ENCODE results near the gene PA2G4.

The PA2G4 gene

GRCh38 chr12:56082967-56083366, 21.4 kb upstream of the PA2G4 start:
- no peak overlapping the region for H3K4me3 Mint-ChIP-seq
- no peak for DNase-seq (ENCODE audit: low spot score)
- H3K27me3 Mint-ChIP-seq (ENCODE audit: low read depth) = peaks cover 43% of the 10 kb centered on the region
- no peaks in the 10 kb centered on the region for H3K36me3 Mint-ChIP-seq (ENCODE audit: low read depth)
- peaks cover 10% of the 10 kb centered on the region for H3K4me1 Mint-ChIP-seq (ENCODE audit: low read depth)
- no peak overlapping the region for H3K27ac Mint-ChIP-seq
- no peaks in the 10 kb centered on the region for H3K9me3 Mint-ChIP-seq

- Mint-ChIP-seq H3K27me3 (ENCODE audit: low read depth) (peaks cover 35% of the 10 kb centered on the region), H3K4me3 (no peak overlapping the region), H3K9me3 (no peaks in the 10 kb centered on the region), H3K4me1 (ENCODE audit: low read depth) (peaks cover 8% of the 10 kb centered on the region), H3K27ac (no peak overlapping the region), H3K36me3 (ENCODE audit: low read depth) (no peaks in the 10 kb centered on the region)
- DNase-seq (ENCODE audit: low spot score) = peak; percentile 22
Observed at GRCh38 chr12:56084958-56085543, 19.3 kb upstream of the PA2G4 start.

- H3K36me3 Mint-ChIP-seq (ENCODE audit: low read depth) = no peaks in the 10 kb centered on the region
- H3K4me1 Mint-ChIP-seq (ENCODE audit: low read depth) = peaks cover 5% of the 10 kb centered on the region
- no peaks in the 10 kb centered on the region for H3K9me3 Mint-ChIP-seq
- peaks cover 31% of the 10 kb centered on the region for H3K27me3 Mint-ChIP-seq (ENCODE audit: low read depth)
- no peak overlapping the region for H3K4me3 Mint-ChIP-seq
- DNase-seq (ENCODE audit: low spot score) = no peak
- no peak overlapping the region for H3K27ac Mint-ChIP-seq
Observed at GRCh38 chr12:56086096-56086495, 18.3 kb upstream of the PA2G4 start.

- Mint-ChIP-seq H3K27me3 (ENCODE audit: low read depth) (peaks cover 26% of the 10 kb centered on the region), H3K36me3 (ENCODE audit: low read depth) (no peaks in the 10 kb centered on the region), H3K27ac (no peak overlapping the region), H3K9me3 (no peaks in the 10 kb centered on the region), H3K4me1 (ENCODE audit: low read depth) (peaks cover 5% of the 10 kb centered on the region), H3K4me3 (no peak overlapping the region)
- no peak for DNase-seq (ENCODE audit: low spot score)
Observed at GRCh38 chr12:56086608-56087007, 17.8 kb upstream of the PA2G4 start.

GRCh38 chr12:56087220-56087619, 17.1 kb upstream of the PA2G4 start:
- peaks cover 20% of the 10 kb centered on the region for H3K27me3 Mint-ChIP-seq (ENCODE audit: low read depth)
- H3K27ac Mint-ChIP-seq = no peak overlapping the region
- no peaks in the 10 kb centered on the region for H3K9me3 Mint-ChIP-seq
- no peaks in the 10 kb centered on the region for H3K36me3 Mint-ChIP-seq (ENCODE audit: low read depth)
- peaks cover 5% of the 10 kb centered on the region for H3K4me1 Mint-ChIP-seq (ENCODE audit: low read depth)
- no peak for DNase-seq (ENCODE audit: low spot score)
- H3K4me3 Mint-ChIP-seq = no peak overlapping the region

- no peak for DNase-seq (ENCODE audit: low spot score)
- Mint-ChIP-seq H3K27ac (no peak overlapping the region), H3K9me3 (no peaks in the 10 kb centered on the region), H3K36me3 (ENCODE audit: low read depth) (no peaks in the 10 kb centered on the region), H3K4me3 (no peak overlapping the region), H3K4me1 (ENCODE audit: low read depth) (peaks cover 13% of the 10 kb centered on the region), H3K27me3 (ENCODE audit: low read depth) (peaks cover 26% of the 10 kb centered on the region)
Observed at GRCh38 chr12:56097738-56098137, 6.6 kb upstream of the PA2G4 start.

- Mint-ChIP-seq H3K9me3 (no peaks in the 10 kb centered on the region), H3K4me1 (ENCODE audit: low read depth) (peaks cover 22% of the 10 kb centered on the region), H3K36me3 (ENCODE audit: low read depth) (no peaks in the 10 kb centered on the region), H3K27ac (no peak overlapping the region), H3K27me3 (ENCODE audit: low read depth) (peaks cover 21% of the 10 kb centered on the region), H3K4me3 (no peak overlapping the region)
- no peak for DNase-seq (ENCODE audit: low spot score)
Observed at GRCh38 chr12:56098592-56098991, 5.8 kb upstream of the PA2G4 start.

GRCh38 chr12:56099787-56100186, 4.6 kb upstream of the PA2G4 start:
- Mint-ChIP-seq H3K36me3 (ENCODE audit: low read depth) (peaks cover 4% of the 10 kb centered on the region), H3K27me3 (ENCODE audit: low read depth) (peaks cover 21% of the 10 kb centered on the region), H3K27ac (no peak overlapping the region), H3K4me3 (no peak overlapping the region), H3K4me1 (ENCODE audit: low read depth) (peaks cover 26% of the 10 kb centered on the region), H3K9me3 (no peaks in the 10 kb centered on the region)
- DNase-seq (ENCODE audit: low spot score) = no peak

- Mint-ChIP-seq H3K36me3 (ENCODE audit: low read depth) (peaks cover 12% of the 10 kb centered on the region), H3K4me3 (no peak overlapping the region)
Observed at GRCh38 chr12:56101045-56101444, 3.3 kb upstream of the PA2G4 start.

GRCh38 chr12:56102683-56103065, 1.7 kb upstream of the PA2G4 start:
- Mint-ChIP-seq H3K27ac (peak overlapping the region; percentile 93), H3K27me3 (ENCODE audit: low read depth) (peaks cover 2% of the 10 kb centered on the region), H3K9me3 (no peaks in the 10 kb centered on the region), H3K4me3 (peak overlapping the region; percentile 99), H3K36me3 (ENCODE audit: low read depth) (peaks cover 26% of the 10 kb centered on the region), H3K4me1 (ENCODE audit: low read depth) (peaks cover 45% of the 10 kb centered on the region)
- no peak for DNase-seq (ENCODE audit: low spot score)

More at GRCh38 chr12:56101045-56101444, 3.3 kb upstream of the PA2G4 start:
- no peak for DNase-seq (ENCODE audit: low spot score)
- peak overlapping the region; percentile 34 for H3K27ac Mint-ChIP-seq
- peaks cover 12% of the 10 kb centered on the region for H3K27me3 Mint-ChIP-seq (ENCODE audit: low read depth)
- H3K9me3 Mint-ChIP-seq = no peaks in the 10 kb centered on the region
- H3K4me1 Mint-ChIP-seq (ENCODE audit: low read depth) = peaks cover 33% of the 10 kb centered on the region

GRCh38 chr12:56103066-56103711, 1.2 kb upstream of the PA2G4 start:
- Mint-ChIP-seq H3K36me3 (ENCODE audit: low read depth) (peaks cover 29% of the 10 kb centered on the region), H3K4me1 (ENCODE audit: low read depth) (peaks cover 45% of the 10 kb centered on the region), H3K27ac (peak overlapping the region; percentile 93), H3K27me3 (ENCODE audit: low read depth) (no peaks in the 10 kb centered on the region), H3K9me3 (no peaks in the 10 kb centered on the region), H3K4me3 (peak overlapping the region; percentile 99)
- peak; percentile 20 for DNase-seq (ENCODE audit: low spot score)

GRCh38 chr12:56103823-56104108, 593 bp upstream of the PA2G4 start:
- peaks cover 35% of the 10 kb centered on the region for H3K36me3 Mint-ChIP-seq (ENCODE audit: low read depth)
- H3K4me3 Mint-ChIP-seq = peak overlapping the region; percentile 99
- no peak for DNase-seq (ENCODE audit: low spot score)
- no peaks in the 10 kb centered on the region for H3K27me3 Mint-ChIP-seq (ENCODE audit: low read depth)
- peaks cover 45% of the 10 kb centered on the region for H3K4me1 Mint-ChIP-seq (ENCODE audit: low read depth)
- H3K9me3 Mint-ChIP-seq = no peaks in the 10 kb centered on the region
- H3K27ac Mint-ChIP-seq = peak overlapping the region; percentile 93

- no peak for DNase-seq (ENCODE audit: low spot score)
- H3K4me3 Mint-ChIP-seq = peak overlapping the region; percentile 99
- peaks cover 43% of the 10 kb centered on the region for H3K36me3 Mint-ChIP-seq (ENCODE audit: low read depth)
- peak overlapping the region; percentile 93 for H3K27ac Mint-ChIP-seq
- peaks cover 42% of the 10 kb centered on the region for H3K4me1 Mint-ChIP-seq (ENCODE audit: low read depth)
- no peaks in the 10 kb centered on the region for H3K27me3 Mint-ChIP-seq (ENCODE audit: low read depth)
- no peaks in the 10 kb centered on the region for H3K9me3 Mint-ChIP-seq
Observed at GRCh38 chr12:56104815-56105608, 653 bp downstream of the PA2G4 start.

GRCh38 chr12:56105609-56105902, 1.2 kb downstream of the PA2G4 start:
- no peak for DNase-seq (ENCODE audit: low spot score)
- Mint-ChIP-seq H3K27me3 (ENCODE audit: low read depth) (no peaks in the 10 kb centered on the region), H3K36me3 (ENCODE audit: low read depth) (peaks cover 48% of the 10 kb centered on the region), H3K9me3 (no peaks in the 10 kb centered on the region), H3K27ac (peak overlapping the region; percentile 93), H3K4me3 (peak overlapping the region; percentile 99), H3K4me1 (ENCODE audit: low read depth) (peaks cover 41% of the 10 kb centered on the region)

Data from T-helper 2 cell treated with Interferon-gamma antibody and Interleukin-4, amounts not matched to agents 5 μg/mL and 100 μg/mL, for 36 hours (primary cell).